HCT116 (cell line): ENCODE results near the gene CAMKMT.

Experiments
- CEBPB ChIP-seq: IDR thresholded peaks from 2 replicates; pipeline ENCODE4 v1.6.1; 2012; ENCODE audit warnings: low read depth
- CTCF ChIP-seq, 3 experiments: fragments of 200-600 bp in 1 of 3; sonication (generic) in 1 of 3; IDR thresholded peaks in 2 of 3; conservative IDR thresholded peaks in 1 of 3; 2 replicates each; pipeline ENCODE4 v1.5.1; 2012 to 2017; ENCODE audit warnings: low read depth in 2 of 3, low read length in 2 of 3, antibody characterized with exemption in 1 of 3, borderline replicate concordance in 1 of 3, control low read depth in 1 of 3, mild to moderate bottlenecking in 1 of 3, mixed read lengths in 1 of 3, mixed run types in 1 of 3, moderate library complexity in 1 of 3; ENCODE audit not compliant: insufficient read depth in 1 of 3
- REST ChIP-seq: IDR thresholded peaks from 2 replicates; pipeline ENCODE4 v1.6.1; 2012; ENCODE audit warnings: low read depth

- TF ChIP-seq REST (no peak), CTCF (IDR thresholded peaks at IDR 0.05 in 2 of 3, conservative IDR thresholded peaks at IDR 0.05 in 1 of 3; ENCODE audit: borderline replicate concordance in 1 of 3, insufficient read depth in 1 of 3, low read depth in 2 of 3, low read length in 2 of 3) (no peak), CEBPB (no peak)
These were observed 418.7 kb downstream of the CAMKMT start for GRCh38 chr2:44780406-44780805.
